OCI-LY7 (cell line): ENCODE results near the gene TM9SF2. TPM values are rescaled to one million over a fixed set of nuclear protein-coding genes. Genes with fewer than 3 reads are reported as not detected.

Experiments
- BruUV-seq: library from RNA; stranded (reverse); fragments of 400-500 nt; replicated peaks from 2 replicates; lab custom pipeline; 2021; lab: Mats Ljungman, UMichigan
- CTCF ChIA-PET: fragments of 300-600 bp; sonication (Branson Sonifier 250); formaldehyde crosslinking; loops from one replicate; lab custom pipeline; 2022; ENCODE audit warnings: antibody characterized with exemption; ENCODE audit not compliant: unreplicated experiment; lab: Charles Lee
- POLR2A ChIA-PET: fragments of 300-600 bp; sonication (Branson Sonifier 250); formaldehyde crosslinking; loops from one replicate; lab custom pipeline; 2022; ENCODE audit warnings: antibody characterized with exemption; lab: Charles Lee
- DNase-seq: peaks from one replicate; pipeline ENCODE4 v3.0.0-alpha.2; 2015; ENCODE audit warnings: low spot score
- H2AFZ ChIP-seq: fragments of 200-600 bp; sonication (generic), shearing (Covaris generic); 2 replicates; pipeline ENCODE4 v1.6.1; 2014; ENCODE audit warnings: mild to moderate bottlenecking, antibody characterized with exemption, low read length, moderate library complexity
- H3K27ac ChIP-seq: fragments of 200-600 bp; sonication (generic); 2 replicates; pipeline ENCODE4 v1.5.1; 2014; ENCODE audit warnings: mixed run types, low read depth, mild to moderate bottlenecking, moderate library complexity, low read length, inconsistent platforms; ENCODE audit not compliant: poor library complexity, severe bottlenecking
- H3K36me3 ChIP-seq: fragments of 200-600 bp; sonication (generic); 2 replicates; pipeline ENCODE4 v1.6.1; 2014; ENCODE audit warnings: mild to moderate bottlenecking, antibody characterized with exemption, low read length, moderate library complexity, mixed read lengths; ENCODE audit not compliant: insufficient read depth
- H3K4me1 ChIP-seq: fragments of 200-600 bp; sonication (generic); 2 replicates; pipeline ENCODE4 v1.5.1; 2014; ENCODE audit warnings: mild to moderate bottlenecking, low read length; ENCODE audit not compliant: insufficient read depth, poor library complexity, severe bottlenecking
- H3K4me2 ChIP-seq: fragments of 200-600 bp; sonication (generic); 2 replicates; pipeline ENCODE4 v1.6.1; 2014; ENCODE audit warnings: mild to moderate bottlenecking, low read length
- H3K4me3 ChIP-seq: fragments of 200-600 bp; sonication (generic); 2 replicates; pipeline ENCODE4 v1.5.1; 2014; ENCODE audit warnings: mild to moderate bottlenecking, low read depth, low read length; ENCODE audit not compliant: poor library complexity, severe bottlenecking
- H3K79me2 ChIP-seq: fragments of 200-600 bp; sonication (generic); 2 replicates; pipeline ENCODE4 v1.6.1; 2016; ENCODE audit warnings: low read depth, mild to moderate bottlenecking, low read length, moderate library complexity, mixed read lengths; ENCODE audit not compliant: insufficient read depth
- H3K9me2 ChIP-seq: fragments of 200-600 bp; sonication (generic); 2 replicates; pipeline ENCODE4 v1.6.1; 2016; ENCODE audit warnings: mild to moderate bottlenecking, low read length, mixed read lengths; ENCODE audit not compliant: insufficient read depth
- H3K9me3 ChIP-seq: fragments of 200-600 bp; sonication (generic); 2 replicates; pipeline ENCODE4 v1.6.1; 2014; ENCODE audit warnings: mild to moderate bottlenecking, mixed run types, low read length, mixed read lengths
- H4K20me1 ChIP-seq: fragments of 200-600 bp; sonication (generic); 2 replicates; pipeline ENCODE4 v1.6.1; 2014; ENCODE audit warnings: mild to moderate bottlenecking, antibody characterized with exemption, low read length, moderate library complexity, mixed read lengths; ENCODE audit not compliant: insufficient read depth
- CTCF ChIP-seq: fragments of 200-600 bp; sonication (generic); conservative IDR thresholded peaks from 2 replicates; pipeline ENCODE4 v1.5.1; 2014; ENCODE audit warnings: mild to moderate bottlenecking, antibody characterized with exemption, low read length, moderate library complexity, mixed read lengths
- EZH2phosphoT487 ChIP-seq: fragments of 200-600 bp; sonication (generic); IDR thresholded peaks from 2 replicates; pipeline ENCODE4 v1.6.1; 2018; ENCODE audit warnings: low read depth, borderline replicate concordance, mild to moderate bottlenecking, mixed run types, antibody characterized with exemption, low read length, moderate library complexity, mixed read lengths
- intact Hi-C: fragments of 100-400 bp; cut with micrococcal nuclease; formaldehyde crosslinking; loops from one replicate; pipeline ENCODE4 v1.10.0; 2022; ENCODE audit not compliant: unreplicated experiment
- total RNA-seq, 2 experiments: library from RNA; depleted of rRNA in 1 of 2; stranded (reverse); fragments of >200 nt in 1 of 2; shearing (Covaris generic) in 1 of 2; gene quantifications; 2 replicates each; pipeline ENCODE4 v1.2.3, GENCODE V29; 2014 to 2022

Gene TM9SF2
- total RNA-seq, 2 experiments from 2014 or later, result 17.8 to 27.3 TPM

DNA sequence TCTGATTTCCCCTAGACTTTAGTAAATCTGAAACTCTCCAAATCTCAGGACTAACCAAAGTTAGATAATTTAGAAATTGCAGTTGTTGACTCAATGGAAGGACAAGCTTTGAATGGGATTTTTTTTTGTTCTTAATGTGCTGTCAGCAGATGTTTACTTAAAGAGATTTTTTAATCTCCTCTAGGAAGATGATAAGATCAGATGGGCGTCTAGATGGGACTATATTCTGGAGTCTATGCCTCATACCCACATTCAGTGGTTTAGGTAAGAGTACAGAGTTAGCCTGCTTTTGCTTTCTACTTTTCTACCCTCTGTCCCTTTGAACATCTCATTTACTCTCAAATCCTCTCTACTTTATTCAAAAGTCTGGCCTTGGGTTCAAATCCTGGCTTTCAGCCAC lies 39.3 kb downstream of the TM9SF2 start:
- Histone ChIP-seq H4K20me1 (no peaks in the 10 kb centered on the region), H3K36me3 (peaks cover 52% of the 10 kb centered on the region), H3K27ac (no peak overlapping the region), H3K9me3 (no peaks in the 10 kb centered on the region), H2AFZ (no peak overlapping the region), H3K4me3 (no peak overlapping the region), H3K4me2 (no peak overlapping the region), H3K79me2 (no peaks in the 10 kb centered on the region), H3K4me1 (peaks cover 17% of the 10 kb centered on the region), H3K9me2 (no peaks in the 10 kb centered on the region)
- DNase-seq, result no peak
- BruUV-seq, result no TSS peak
- ChIA-PET CTCF (no interaction called here), POLR2A (interaction anchor here (0.6 kb wide), 1 partner anchor 483 kb away, joined by 3 read pairs; no protein-coding TSS in a partner anchor)
- TF ChIP-seq CTCF, result no peak
- no peak for TF ChIP-seq EZH2phosphoT487
- intact Hi-C loops, result no loop called here

- no peaks in the 10 kb centered on the region for H4K20me1 ChIP-seq
- peak overlapping the region; percentile 48 for H3K27ac ChIP-seq
- peak overlapping the region; percentile 32; the same call in 1 of the 2 replicates for H3K4me2 ChIP-seq
- no peaks in the 10 kb centered on the region for H3K9me3 ChIP-seq
- no peaks in the 10 kb centered on the region for H3K79me2 ChIP-seq
- H3K9me2 ChIP-seq, result no peaks in the 10 kb centered on the region
- no TSS peak for BruUV-seq
- H3K36me3 ChIP-seq, result peaks cover 52% of the 10 kb centered on the region
- intact Hi-C loops, result no loop called here
- no peak overlapping the region for H3K4me3 ChIP-seq
- ChIA-PET POLR2A (interaction anchor here (0.6 to 1.1 kb wide), 2 partner anchors 17 to 25 kb away, joined by 3 to 5 read pairs; no protein-coding TSS in a partner anchor), CTCF (no interaction called here)
- no peak for TF ChIP-seq CTCF
- no peak for TF ChIP-seq EZH2phosphoT487
- DNase-seq, result peak; percentile 62
- H3K4me1 ChIP-seq, result peaks cover 17% of the 10 kb centered on the region
- no peak overlapping the region for H2AFZ ChIP-seq
Measured at GRCh38 chr13:99542788-99543406, 41.6 kb downstream of the TM9SF2 start.

DNA sequence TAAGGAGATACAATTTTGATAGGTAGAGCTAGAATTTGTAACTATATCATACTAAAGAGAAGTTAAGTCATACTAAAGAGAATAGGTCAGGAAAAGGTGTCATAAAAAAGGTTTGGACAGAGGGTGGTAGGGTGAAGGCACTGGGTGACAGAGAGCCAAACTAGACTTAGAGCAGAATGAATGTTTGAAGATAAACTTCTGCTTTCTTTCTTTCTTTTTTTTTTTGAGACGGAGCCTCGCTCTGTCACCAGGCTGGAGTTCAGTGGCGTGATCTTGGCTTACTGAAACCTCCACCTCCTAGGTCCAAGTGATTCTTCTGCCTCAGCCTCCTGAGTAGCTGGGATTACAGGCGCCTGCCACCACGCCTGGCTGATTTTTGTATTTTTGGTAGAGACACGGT lies 44.1 kb downstream of the TM9SF2 start:
- TF ChIP-seq EZH2phosphoT487 (no peak), CTCF (no peak)
- Histone ChIP-seq H3K9me3 (no peaks in the 10 kb centered on the region), H3K36me3 (peaks cover 54% of the 10 kb centered on the region), H3K4me3 (no peak overlapping the region), H3K9me2 (no peaks in the 10 kb centered on the region), H3K27ac (no peak overlapping the region), H2AFZ (no peak overlapping the region), H3K4me2 (no peak overlapping the region), H3K79me2 (no peaks in the 10 kb centered on the region), H3K4me1 (peaks cover 17% of the 10 kb centered on the region), H4K20me1 (no peaks in the 10 kb centered on the region)
- intact Hi-C loops, result no loop called here
- no peak for DNase-seq
- POLR2A ChIA-PET, result interaction anchor here (0.6 to 0.7 kb wide), 2 partner anchors 10 to 1613 kb away, joined by 3 to 5 read pairs; no protein-coding TSS in a partner anchor
- no TSS peak for BruUV-seq
- CTCF ChIA-PET, result no interaction called here
